Peyer's patch (tissue), 4 donors: ENCODE results near the gene CYFIP1.

Experiments
- CTCF ChIP-seq, 6 experiments: fragments of 450-650 bp in 4 of 6; fragments of 200-600 bp in 2 of 6; sonication (generic) in 1 of 6; IDR thresholded peaks; one replicate each; pipeline ENCODE4 v1.5.1; 2017 to 2019; ENCODE audit warnings: antibody characterized with exemption in 6 of 6, mild to moderate bottlenecking in 3 of 6, moderate library complexity in 1 of 6
- POLR2A ChIP-seq, 2 donors: fragments of 450-650 bp; IDR thresholded peaks; one replicate each; pipeline ENCODE4 v1.5.1; 2017; ENCODE audit warnings: antibody characterized with exemption in 2 of 2, mild to moderate bottlenecking in 2 of 2, moderate library complexity in 2 of 2

GRCh38 chr15:22919171-22919570 lies 61.0 kb downstream of the CYFIP1 start:
- no peak for TF ChIP-seq CTCF (IDR thresholded peaks at IDR 0.05)
- TF ChIP-seq POLR2A (IDR thresholded peaks at IDR 0.05) = no peak
